Psoas muscle (tissue), 8 donors: ENCODE results near the gene LRRC56. TPM values are rescaled to one million over a fixed set of nuclear protein-coding genes. Genes with fewer than 3 reads are reported as not detected.

Experiments
- ATAC-seq, 4 donors: fragments of 200-7000 bp; cut with Tn5 transposase; one replicate each; pipeline ENCODE4 v1.9.1; 2020; ENCODE audit warnings: moderate library complexity in 3 of 4, mild to moderate bottlenecking in 2 of 4
- DNase-seq, 2 donors: peaks; one replicate each; pipeline ENCODE4 v3.0.0-alpha.2; 2020
- H3K27ac ChIP-seq: fragments of 200-600 bp; one replicate; pipeline ENCODE4 v1.8.0; 2022
- H3K27me3 ChIP-seq, 3 donors: fragments of 200-600 bp in 1 of 3; one replicate each; pipeline versions ENCODE4 v1.6.1 to v1.8.0; 2013 to 2022; ENCODE audit warnings: low read length in 2 of 3, mild to moderate bottlenecking in 2 of 3, moderate library complexity in 1 of 3; ENCODE audit not compliant: insufficient read depth in 3 of 3
- H3K36me3 ChIP-seq, 2 donors: fragments of 200-600 bp in 1 of 2; one replicate each; pipeline versions ENCODE4 v1.6.1 to v1.8.0; 2013 to 2022; ENCODE audit warnings: low read depth in 1 of 2, mild to moderate bottlenecking in 1 of 2, moderate library complexity in 1 of 2; ENCODE audit not compliant: insufficient read depth in 1 of 2
- H3K4me1 ChIP-seq: fragments of 200-600 bp; one replicate; pipeline ENCODE4 v1.8.0; 2022
- H3K4me3 ChIP-seq: fragments of 200-600 bp; one replicate; pipeline ENCODE4 v1.8.0; 2022; ENCODE audit warnings: mild to moderate bottlenecking
- H3K9me3 ChIP-seq: fragments of 200-600 bp; one replicate; pipeline ENCODE4 v1.8.0; 2022
- WGBS, 3 donors: extraction: QIAGEN DNeasy Blood & Tissue Kit; methylation state at CpG; one replicate each; pipeline versions ENCODE4 v1.1.6 to v1.1.7; 2013; 5-methylcytosine and 5-hydroxymethylcytosine counted together
- intact Hi-C, 2 donors: fragments of 100-400 bp; cut with DNase I; formaldehyde crosslinking; loops; one replicate each; pipeline versions ENCODE4 v1.11.0 to v1.14.2; 2022
- polyA plus RNA-seq, 3 donors: library from polyadenylated mRNA; stranded (reverse); fragments of 200-250 nt; gene quantifications; one replicate each; pipeline ENCODE4 v1.2.3, GENCODE V29; 2013
- total RNA-seq, 4 donors: library from RNA; stranded (reverse); fragmentation: NEBNext Ultra II Directional in 2 of 4; extraction: Animal tissue kit (Norgen Biotek cat#: 25700) in 2 of 4; gene quantifications; one replicate each; pipeline versions ENCODE4 v1.2.1 to v1.2.4, GENCODE V29; 2021 to 2023
- TF ChIP-seq, protein P1 (sequence below): fragments of 200-600 bp; IDR thresholded peaks from one replicate; pipeline ENCODE4 v1.8.0; 2022; ENCODE audit warnings: antibody characterized with exemption
- donor health status: healthy with polysubstance abuse.
- donor health status: DM: no; HTN: no; CAD: no; lungs with moderate emphysema.
- donor health status: Bipolar disorder and iron deficiency.
- donor health status: healthy.
- donor health status: DM: yes; HTN: yes; CAD: no.
- donor health status: DM: no; HTN: no; CAD: no.
- donor health status: DM: no; HTN: no; CAD: no.
- donor health status: DM: yes; HTN: yes; CAD: no.

Gene LRRC56
- total and polyA plus RNA-seq, 7 donors: 0.30 to 0.84 (median 0.54) TPM; not detected in 1

- no peak for ATAC-seq
- 86 to 90% (median 89%) methylated on average over 15 to 19 of the region's 19 CpGs for WGBS, 3 donors
- TF ChIP-seq, protein P1, sequence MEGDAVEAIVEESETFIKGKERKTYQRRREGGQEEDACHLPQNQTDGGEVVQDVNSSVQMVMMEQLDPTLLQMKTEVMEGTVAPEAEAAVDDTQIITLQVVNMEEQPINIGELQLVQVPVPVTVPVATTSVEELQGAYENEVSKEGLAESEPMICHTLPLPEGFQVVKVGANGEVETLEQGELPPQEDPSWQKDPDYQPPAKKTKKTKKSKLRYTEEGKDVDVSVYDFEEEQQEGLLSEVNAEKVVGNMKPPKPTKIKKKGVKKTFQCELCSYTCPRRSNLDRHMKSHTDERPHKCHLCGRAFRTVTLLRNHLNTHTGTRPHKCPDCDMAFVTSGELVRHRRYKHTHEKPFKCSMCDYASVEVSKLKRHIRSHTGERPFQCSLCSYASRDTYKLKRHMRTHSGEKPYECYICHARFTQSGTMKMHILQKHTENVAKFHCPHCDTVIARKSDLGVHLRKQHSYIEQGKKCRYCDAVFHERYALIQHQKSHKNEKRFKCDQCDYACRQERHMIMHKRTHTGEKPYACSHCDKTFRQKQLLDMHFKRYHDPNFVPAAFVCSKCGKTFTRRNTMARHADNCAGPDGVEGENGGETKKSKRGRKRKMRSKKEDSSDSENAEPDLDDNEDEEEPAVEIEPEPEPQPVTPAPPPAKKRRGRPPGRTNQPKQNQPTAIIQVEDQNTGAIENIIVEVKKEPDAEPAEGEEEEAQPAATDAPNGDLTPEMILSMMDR: no peak
- no peaks in the 10 kb centered on the region for H3K9me3 ChIP-seq
- H3K27me3 ChIP-seq: no peaks in the 10 kb centered on the region
- no peak overlapping the region for H3K27ac ChIP-seq
- intact Hi-C loops: no loop called here
- no peak overlapping the region for H3K4me3 ChIP-seq
- no peaks in the 10 kb centered on the region for H3K4me1 ChIP-seq
- DNase-seq: peak in 1 of 2 donors; percentile 45
- peaks cover 0 to 46% of the 10 kb centered on the region in 2 donors for H3K36me3 ChIP-seq
These were observed 48.3 kb upstream of the LRRC56 start for GRCh38 chr11:488992-489391.

- ATAC-seq (no peak), DNase-seq (peak in 1 of 2 donors; percentile 49)
- 93 to 96% (median 95%) methylated on average over 33 to 37 of the region's 37 CpGs for WGBS, 3 donors
- Histone ChIP-seq H3K4me3 (no peak overlapping the region), H3K4me1 (no peaks in the 10 kb centered on the region), H3K9me3 (no peaks in the 10 kb centered on the region), H3K27me3 (no peaks in the 10 kb centered on the region), H3K36me3 (peaks cover 3 to 53% of the 10 kb centered on the region in 2 donors), H3K27ac (no peak overlapping the region)
- intact Hi-C loops: loop anchor here in 1 of 2 donors (5.0 kb wide), 1 partner anchor 32 kb away; no protein-coding TSS in a partner anchor
- TF ChIP-seq, protein P1: no peak
These were observed 47.6 kb upstream of the LRRC56 start for GRCh38 chr11:489610-490185.

GRCh38 chr11:490186-490929 lies 47.0 kb upstream of the LRRC56 start:
- Histone ChIP-seq H3K9me3 (no peaks in the 10 kb centered on the region), H3K27ac (no peak overlapping the region), H3K27me3 (no peaks in the 10 kb centered on the region), H3K4me3 (no peak overlapping the region), H3K36me3 (peaks cover 3 to 60% of the 10 kb centered on the region in 2 donors), H3K4me1 (no peaks in the 10 kb centered on the region)
- TF ChIP-seq, protein P1: no peak
- intact Hi-C loops: loop anchor here in 1 of 2 donors (5.0 kb wide), 1 partner anchor 33 kb away; no protein-coding TSS in a partner anchor
- DNase-seq: peak in 1 of 2 donors; percentile 39
- ATAC-seq: no peak
- WGBS, 3 donors: 92 to 95% (median 92%) methylated on average over 34 to 38 of the region's 38 CpGs

GRCh38 chr11:490930-491260 lies 46.4 kb upstream of the LRRC56 start:
- Histone ChIP-seq H3K36me3 (peaks cover 3 to 65% of the 10 kb centered on the region in 2 donors), H3K9me3 (no peaks in the 10 kb centered on the region), H3K4me1 (no peaks in the 10 kb centered on the region), H3K27me3 (no peaks in the 10 kb centered on the region), H3K4me3 (no peak overlapping the region), H3K27ac (no peak overlapping the region)
- 92 to 93% (median 93%) methylated on average over 12 to 15 of the region's 15 CpGs for WGBS, 3 donors
- TF ChIP-seq, protein P1: no peak
- no peak for ATAC-seq
- no peak for DNase-seq
- intact Hi-C loops: loop anchor here in 1 of 2 donors (5.0 kb wide), 1 partner anchor 34 kb away; no protein-coding TSS in a partner anchor
